HG02973 (cell line): ENCODE measurements around the gene PRSS53.

Source experiments
- ATAC-seq: cut with Tn5 transposase; IDR thresholded peaks from one replicate; pipeline ENCODE4 v1.9.1; 2021; ENCODE audit warnings: moderate library complexity; ENCODE audit not compliant: unreplicated experiment

PRSS53 gene

GRCh38 chr16:31099860-31100638 lies 11.3 kb upstream of the PRSS53 start:
- ATAC-seq: no peak

- peak; percentile 74 for ATAC-seq
These were observed 5.8 kb upstream of the PRSS53 start, which contains the start of gene VKORC1 for GRCh38 chr16:31094424-31095120. VKORC1 (minus strand) TSS chr16:31094797; CDS start chr16:31094729, 68 bp downstream.

- ATAC-seq: peak; percentile 11
These were observed 5.3 kb upstream of the PRSS53 start for GRCh38 chr16:31094088-31094423.

- ATAC-seq: no peak
These were observed 4.5 kb upstream of the PRSS53 start for GRCh38 chr16:31093132-31093703.

- no peak for ATAC-seq
These were observed 3.6 kb upstream of the PRSS53 start for GRCh38 chr16:31092330-31092729.

- no peak for ATAC-seq
These were observed 1.8 kb upstream of the PRSS53 start for GRCh38 chr16:31090540-31090939.

GRCh38 chr16:31089199-31089598 lies 456 bp upstream of the PRSS53 start:
- ATAC-seq: no peak

GRCh38 chr16:31087971-31088370 lies 772 bp downstream of the PRSS53 start:
- no peak for ATAC-seq

- no peak for ATAC-seq
These were observed 1.3 kb downstream of the PRSS53 start for GRCh38 chr16:31087481-31087880.

GRCh38 chr16:31086629-31086906 lies 2.2 kb downstream of the PRSS53 start:
- ATAC-seq: no peak

- ATAC-seq: no peak
These were observed 2.7 kb downstream of the PRSS53 start for GRCh38 chr16:31085873-31086628.

GRCh38 chr16:31085411-31085810 lies 3.3 kb downstream of the PRSS53 start:
- ATAC-seq: no peak

GRCh38 chr16:31084584-31085302 lies 4.0 kb downstream of the PRSS53 start:
- ATAC-seq: no peak

GRCh38 chr16:31083981-31084380 lies 4.8 kb downstream of the PRSS53 start:
- ATAC-seq: no peak

GRCh38 chr16:31083556-31083955 lies 5.2 kb downstream of the PRSS53 start:
- no peak for ATAC-seq

GRCh38 chr16:31083081-31083480 lies 5.7 kb downstream of the PRSS53 start:
- no peak for ATAC-seq

GRCh38 chr16:31082368-31083045 lies 6.2 kb downstream of the PRSS53 start:
- ATAC-seq: no peak

GRCh38 chr16:31081428-31082351 lies 7.1 kb downstream of the PRSS53 start:
- no peak for ATAC-seq

GRCh38 chr16:31080756-31081419 lies 7.9 kb downstream of the PRSS53 start:
- ATAC-seq: no peak
